ENCODE results near the gene WWOX. TPM values are rescaled to one million over a fixed set of nuclear protein-coding genes. Genes with fewer than 3 reads are reported as not detected.

WWOX gene
- total RNA-seq, 1 experiment from 2014 or later: 15.6 TPM

DNA sequence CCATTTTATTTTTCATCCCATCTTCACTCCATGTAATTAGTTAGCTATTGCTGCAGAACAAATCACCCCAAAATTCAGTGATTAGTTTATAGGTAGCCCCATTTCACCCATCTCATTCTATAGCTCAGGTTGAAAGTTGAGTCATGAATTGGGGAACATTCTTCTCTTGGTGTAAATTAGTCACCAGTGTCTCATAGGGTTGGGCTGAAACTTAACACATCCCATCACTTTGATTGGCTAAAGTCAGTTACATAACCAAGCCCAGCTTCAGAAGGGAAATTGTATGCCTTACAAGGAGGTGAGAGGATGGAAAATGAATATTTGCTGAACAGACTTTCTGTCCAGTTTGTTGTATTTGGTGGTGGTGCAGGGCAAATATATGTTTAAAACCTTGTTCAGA is 477.5 kb downstream of the WWOX start:
- no peak overlapping the region for H2BK120ac ChIP-seq (ENCODE audit: low read depth, low read length, poor library complexity, severe bottlenecking)
- H3K27ac ChIP-seq (ENCODE audit: insufficient read length, low read depth, low read length): no peak overlapping the region
- no peaks in the 10 kb centered on the region for H3K23me2 ChIP-seq (ENCODE audit: insufficient read length, low read depth, low read length, poor library complexity, severe bottlenecking)
- Mint-ChIP-seq H3K27me3 (ENCODE audit: low read depth) (no peaks in the 10 kb centered on the region), H3K4me3 (no peak overlapping the region), H3K4me1 (no peaks in the 10 kb centered on the region), H3K27ac (no peak overlapping the region), H3K9me3 (no peaks in the 10 kb centered on the region), H3K36me3 (ENCODE audit: insufficient read depth in 1 of 3, low read depth in 3 of 3) (no peaks in the 10 kb centered on the region)
- H3K4me1 ChIP-seq (ENCODE audit: insufficient read depth, low read length): no peaks in the 10 kb centered on the region
- H3K18ac ChIP-seq (ENCODE audit: insufficient read length, low read depth, low read length): no peak overlapping the region
- no peak overlapping the region for H3K4ac ChIP-seq (ENCODE audit: low read depth, low read length)
- H3T11ph ChIP-seq (ENCODE audit: low read length): no peak overlapping the region
- H4K91ac ChIP-seq (ENCODE audit: insufficient read length, low read depth, low read length): no peak overlapping the region
- H4K5ac ChIP-seq (ENCODE audit: insufficient read length, low read depth, low read length): no peak overlapping the region
- no peak overlapping the region for H3K4me2 ChIP-seq (ENCODE audit: insufficient read depth, insufficient read length, low read length)
- no peak overlapping the region for H3K14ac ChIP-seq (ENCODE audit: insufficient read depth, low read length)
- no peak overlapping the region for H3K9ac ChIP-seq (ENCODE audit: extremely low read depth, insufficient read length, low read length)
- no peak overlapping the region for H3K23ac ChIP-seq (ENCODE audit: insufficient read length, low read depth, low read length)
- H4K8ac ChIP-seq (replicated peaks; ENCODE audit: insufficient read length, low read depth, low read length): no peak overlapping the region
- no peak overlapping the region for H2BK15ac ChIP-seq (ENCODE audit: low read depth, low read length)
- H2BK5ac ChIP-seq (ENCODE audit: insufficient read length, low read length): no peak overlapping the region
- no peak overlapping the region for H2AK5ac ChIP-seq (ENCODE audit: insufficient read length, low read length)
- TF ChIP-seq, protein P1, sequence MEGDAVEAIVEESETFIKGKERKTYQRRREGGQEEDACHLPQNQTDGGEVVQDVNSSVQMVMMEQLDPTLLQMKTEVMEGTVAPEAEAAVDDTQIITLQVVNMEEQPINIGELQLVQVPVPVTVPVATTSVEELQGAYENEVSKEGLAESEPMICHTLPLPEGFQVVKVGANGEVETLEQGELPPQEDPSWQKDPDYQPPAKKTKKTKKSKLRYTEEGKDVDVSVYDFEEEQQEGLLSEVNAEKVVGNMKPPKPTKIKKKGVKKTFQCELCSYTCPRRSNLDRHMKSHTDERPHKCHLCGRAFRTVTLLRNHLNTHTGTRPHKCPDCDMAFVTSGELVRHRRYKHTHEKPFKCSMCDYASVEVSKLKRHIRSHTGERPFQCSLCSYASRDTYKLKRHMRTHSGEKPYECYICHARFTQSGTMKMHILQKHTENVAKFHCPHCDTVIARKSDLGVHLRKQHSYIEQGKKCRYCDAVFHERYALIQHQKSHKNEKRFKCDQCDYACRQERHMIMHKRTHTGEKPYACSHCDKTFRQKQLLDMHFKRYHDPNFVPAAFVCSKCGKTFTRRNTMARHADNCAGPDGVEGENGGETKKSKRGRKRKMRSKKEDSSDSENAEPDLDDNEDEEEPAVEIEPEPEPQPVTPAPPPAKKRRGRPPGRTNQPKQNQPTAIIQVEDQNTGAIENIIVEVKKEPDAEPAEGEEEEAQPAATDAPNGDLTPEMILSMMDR (conservative IDR thresholded peaks at IDR 0.05): no peak
- no peaks in the 10 kb centered on the region for H3K27me3 ChIP-seq (ENCODE audit: insufficient read depth, low read length)
- H2AFZ ChIP-seq (ENCODE audit: low read length): no peak overlapping the region
- H4K20me1 ChIP-seq (ENCODE audit: control insufficient read depth, insufficient read depth, insufficient read length): no peaks in the 10 kb centered on the region
- no peak overlapping the region for H2BK20ac ChIP-seq (ENCODE audit: low read depth, low read length, poor library complexity, severe bottlenecking)
- no peak for DNase-seq
- H3K79me2 ChIP-seq (ENCODE audit: insufficient read depth, low read length): no peaks in the 10 kb centered on the region
- no peak overlapping the region for H3K56ac ChIP-seq (ENCODE audit: insufficient read length, low read depth, low read length)
- H3K79me1 ChIP-seq (ENCODE audit: insufficient read depth, low read depth, low read length, poor library complexity, severe bottlenecking): no peaks in the 10 kb centered on the region
- no peaks in the 10 kb centered on the region for H3K9me3 ChIP-seq (ENCODE audit: control insufficient read depth, low read depth, low read length)
- H2BK12ac ChIP-seq (ENCODE audit: insufficient read length, low read depth, low read length): no peak overlapping the region
